SK-N-SH (cell line): ENCODE data around the gene RNGTT. TPM values are rescaled to one million over a fixed set of nuclear protein-coding genes. Genes with fewer than 3 reads are reported as not detected.

Experiments used
- CTCF ChIA-PET: fragments of 300-600, 350-600 bp; formaldehyde crosslinking; extraction: SDS; loops from one replicate; lab custom pipeline; 2021; lab: Yijun Ruan, JAX
- POLR2A ChIA-PET: fragments of 350-600 bp; sonication (Branson Sonifier 250); formaldehyde crosslinking; extraction: SDS; loops from one replicate; lab custom pipeline; 2020; ENCODE audit warnings: antibody characterized with exemption, inconsistent platforms; lab: Yijun Ruan, JAX
- DNase-seq: peaks from one replicate; pipeline ENCODE4 v3.0.0; 2012
- H2AFZ ChIP-seq: fragments of 200-600 bp; sonication (generic); 2 replicates; pipeline ENCODE4 v1.8.1; 2016; ENCODE audit warnings: antibody characterized with exemption, mild to moderate bottlenecking, low read depth
- H3F3A ChIP-seq: fragments of 200-600 bp; sonication (generic); replicated peaks from 2 replicates; pipeline ENCODE3; 2016; ENCODE audit warnings: antibody characterized with exemption, mild to moderate bottlenecking; ENCODE audit not compliant: insufficient read depth
- H3K27ac ChIP-seq, 2 experiments: fragments of 200-500 bp in 1 of 2; fragments of 200-600 bp in 1 of 2; sonication (Bioruptor generic) in 1 of 2; sonication (generic), shearing (Covaris generic) in 1 of 2; 2 replicates each; pipeline versions ENCODE4 v1.5.1 to v1.6.1; 2014 to 2016; ENCODE audit warnings: low read depth in 2 of 2, inconsistent platforms in 1 of 2, low read length in 1 of 2, mild to moderate bottlenecking in 1 of 2, mixed read lengths in 1 of 2
- H3K27me3 ChIP-seq: fragments of 200-600 bp; sonication (generic), shearing (Covaris generic); 2 replicates; pipeline ENCODE4 v1.6.1; 2016; ENCODE audit warnings: mixed run types; ENCODE audit not compliant: insufficient read depth
- H3K36me3 ChIP-seq, 2 experiments: fragments of 200-500 bp in 1 of 2; fragments of 200-600 bp in 1 of 2; sonication (Bioruptor generic) in 1 of 2; sonication (generic) in 1 of 2; replicated peaks in 1 of 2; 2 replicates each; pipeline versions ENCODE3 to v1.5.1; 2014 to 2016; ENCODE audit warnings: low read length in 1 of 2, mild to moderate bottlenecking in 1 of 2; ENCODE audit not compliant: insufficient read depth in 2 of 2, control insufficient read depth in 1 of 2
- H3K4me1 ChIP-seq, 2 experiments: fragments of 200-500 bp in 1 of 2; fragments of 200-600 bp in 1 of 2; sonication (Bioruptor generic) in 1 of 2; sonication (generic), shearing (Covaris generic) in 1 of 2; 2 replicates each; pipeline versions ENCODE4 v1.5.1 to v1.6.1; 2014 to 2016; ENCODE audit warnings: low read depth in 1 of 2, low read length in 1 of 2, mixed run types in 1 of 2; ENCODE audit not compliant: insufficient read depth in 2 of 2, control insufficient read depth in 1 of 2
- H3K4me2 ChIP-seq: fragments of 200-600 bp; sonication (generic), shearing (Covaris generic); 2 replicates; pipeline ENCODE4 v1.6.1; 2017; ENCODE audit warnings: mixed run types
- H3K4me3 ChIP-seq, 2 experiments: fragments of 200-500 bp in 1 of 2; fragments of 200-600 bp in 1 of 2; sonication (Bioruptor generic) in 1 of 2; sonication (generic), shearing (Covaris generic) in 1 of 2; 2 replicates each; pipeline versions ENCODE4 v1.5.1 to v1.8.1; 2014 to 2016; ENCODE audit warnings: low read depth in 2 of 2, inconsistent platforms in 1 of 2, low read length in 1 of 2, mild to moderate bottlenecking in 1 of 2, mixed read lengths in 1 of 2, moderate library complexity in 1 of 2
- H3K79me2 ChIP-seq: fragments of 200-600 bp; sonication (generic); 2 replicates; pipeline ENCODE4 v1.8.1; 2017; ENCODE audit warnings: mild to moderate bottlenecking; ENCODE audit not compliant: insufficient read depth
- H3K9ac ChIP-seq: fragments of 200-600 bp; sonication (generic); 2 replicates; pipeline ENCODE4 v1.6.1; 2017; ENCODE audit warnings: mixed run types
- H3K9me2 ChIP-seq: fragments of 200-600 bp; sonication (generic); 2 replicates; pipeline ENCODE4 v1.6.1; 2017; ENCODE audit warnings: mixed run types
- H3K9me3 ChIP-seq: fragments of 200-600 bp; sonication (generic); 2 replicates; pipeline ENCODE4 v1.6.1; 2017; ENCODE audit warnings: mixed run types, mild to moderate bottlenecking, moderate library complexity
- H4K20me1 ChIP-seq: fragments of 200-600 bp; sonication (generic); 2 replicates; pipeline ENCODE4 v1.6.1; 2017; ENCODE audit warnings: mild to moderate bottlenecking, mixed run types; ENCODE audit not compliant: insufficient read depth
- CHD2 ChIP-seq: fragments of 150-350 bp; IDR thresholded peaks from 2 replicates; pipeline ENCODE4 v1.6.1; 2018; ENCODE audit warnings: low read length; ENCODE audit not compliant: partially characterized antibody
- EP300 ChIP-seq, 2 experiments: IDR thresholded peaks; 2 replicates each; pipeline versions ENCODE4 v1.4.0 to v1.6.1; 2012; ENCODE audit warnings: borderline replicate concordance in 1 of 2, low read depth in 1 of 2, low read length in 1 of 2
- EZH2phosphoT487 ChIP-seq: fragments of 200-600 bp; sonication (generic); IDR thresholded peaks from 2 replicates; pipeline ENCODE4 v1.6.1; 2017; ENCODE audit warnings: low read depth, mixed run types, mild to moderate bottlenecking, antibody characterized with exemption, moderate library complexity, borderline replicate concordance
- GATA2 ChIP-seq: sonication (generic); formaldehyde crosslinking; IDR thresholded peaks from 2 replicates; pipeline ENCODE4 v1.5.0; 2020; ENCODE audit warnings: mild to moderate bottlenecking, missing genetic modification reagents
- NFIC ChIP-seq: IDR thresholded peaks from 2 replicates; pipeline ENCODE4 v1.4.0; 2012; ENCODE audit warnings: borderline replicate concordance
- RAD21 ChIP-seq: IDR thresholded peaks from 2 replicates; pipeline ENCODE4 v1.6.1; 2012; ENCODE audit warnings: mild to moderate bottlenecking, low read length
- RXRA ChIP-seq: IDR thresholded peaks from 2 replicates; pipeline ENCODE4 v1.4.0; 2012; ENCODE audit warnings: low read depth, mild to moderate bottlenecking, borderline replicate concordance
- TAF1 ChIP-seq: IDR thresholded peaks from 2 replicates; pipeline ENCODE4 v1.6.1; 2012; ENCODE audit warnings: low read depth, mild to moderate bottlenecking, low read length, moderate library complexity, borderline replicate concordance
- TCF12 ChIP-seq: IDR thresholded peaks from 2 replicates; pipeline ENCODE4 v1.4.0; 2012
- YY1 ChIP-seq: IDR thresholded peaks from 2 replicates; pipeline ENCODE4 v1.4.0; 2012; ENCODE audit warnings: low read depth, mild to moderate bottlenecking
- WGBS: methylation state at CpG from one replicate; pipeline ENCODE4 v1.1.6; 2017; ENCODE audit warnings: low lambda C conversion rate; 5-methylcytosine and 5-hydroxymethylcytosine counted together
- polyA plus RNA-seq, 3 experiments: library from polyadenylated mRNA; depleted of rRNA; stranded (reverse); fragments of >200 nt; gene quantifications; 2 replicates each; pipeline ENCODE4 v1.2.3, GENCODE V29; 2012
- TF ChIP-seq, protein P1 (sequence below): fragments of 150-350 bp; IDR thresholded peaks from 2 replicates; pipeline ENCODE4 v1.6.1; 2016; ENCODE audit warnings: mild to moderate bottlenecking, low read depth, low read length
- TF ChIP-seq, protein P2 (sequence below): fragments of 150-350 bp; IDR thresholded peaks from 2 replicates; pipeline ENCODE4 v1.6.1; 2017; ENCODE audit warnings: antibody characterized with exemption, low read length, low read depth, borderline replicate concordance
- TF ChIP-seq, protein P3 (sequence below): fragments of 200-600 bp; sonication (generic); IDR thresholded peaks from 2 replicates; pipeline ENCODE4 v1.6.1; 2017; ENCODE audit warnings: antibody characterized with exemption, mild to moderate bottlenecking, moderate library complexity
- TF ChIP-seq, protein P4 (sequence below): IDR thresholded peaks from 2 replicates; pipeline ENCODE4; 2012

Gene RNGTT
- polyA plus RNA-seq, 1 of the 3 experiments (the other 2 are of a cell fraction): 3.3 TPM

DNA sequence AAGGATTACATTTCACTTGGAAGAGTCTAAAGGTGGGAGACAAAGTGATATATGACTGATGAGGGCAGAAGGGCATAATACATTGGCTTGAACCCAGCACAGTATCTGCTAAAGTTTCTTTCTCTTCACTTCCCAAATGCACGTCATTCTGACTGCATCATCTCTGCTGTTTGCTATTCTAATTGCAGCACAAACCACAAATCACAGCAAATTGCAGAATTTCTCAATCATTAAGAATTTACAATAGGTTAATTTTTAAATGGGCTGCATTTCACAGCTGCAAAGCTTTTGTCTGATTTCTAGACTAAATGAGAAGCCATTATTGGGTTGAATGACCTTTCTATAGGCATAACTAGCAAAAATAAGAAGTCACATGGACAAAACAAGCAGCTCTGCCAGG is 337.0 kb downstream of the RNGTT start:
- Histone ChIP-seq H3K27me3 (no peaks in the 10 kb centered on the region), H3K9ac (no peak overlapping the region), H3K27ac (no peak overlapping the region), H3F3A (no peaks in the 10 kb centered on the region), H3K4me2 (no peak overlapping the region)
- CTCF ChIA-PET: no interaction called here
- no peak for DNase-seq
- no peak for TF ChIP-seq NFIC
- no peak for TF ChIP-seq RXRA
- TF ChIP-seq, protein P1, sequence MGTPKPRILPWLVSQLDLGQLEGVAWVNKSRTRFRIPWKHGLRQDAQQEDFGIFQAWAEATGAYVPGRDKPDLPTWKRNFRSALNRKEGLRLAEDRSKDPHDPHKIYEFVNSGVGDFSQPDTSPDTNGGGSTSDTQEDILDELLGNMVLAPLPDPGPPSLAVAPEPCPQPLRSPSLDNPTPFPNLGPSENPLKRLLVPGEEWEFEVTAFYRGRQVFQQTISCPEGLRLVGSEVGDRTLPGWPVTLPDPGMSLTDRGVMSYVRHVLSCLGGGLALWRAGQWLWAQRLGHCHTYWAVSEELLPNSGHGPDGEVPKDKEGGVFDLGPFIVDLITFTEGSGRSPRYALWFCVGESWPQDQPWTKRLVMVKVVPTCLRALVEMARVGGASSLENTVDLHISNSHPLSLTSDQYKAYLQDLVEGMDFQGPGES: no peak
- no peak for TF ChIP-seq EZH2phosphoT487
- TF ChIP-seq, protein P2, sequence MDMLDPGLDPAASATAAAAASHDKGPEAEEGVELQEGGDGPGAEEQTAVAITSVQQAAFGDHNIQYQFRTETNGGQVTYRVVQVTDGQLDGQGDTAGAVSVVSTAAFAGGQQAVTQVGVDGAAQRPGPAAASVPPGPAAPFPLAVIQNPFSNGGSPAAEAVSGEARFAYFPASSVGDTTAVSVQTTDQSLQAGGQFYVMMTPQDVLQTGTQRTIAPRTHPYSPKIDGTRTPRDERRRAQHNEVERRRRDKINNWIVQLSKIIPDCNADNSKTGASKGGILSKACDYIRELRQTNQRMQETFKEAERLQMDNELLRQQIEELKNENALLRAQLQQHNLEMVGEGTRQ: no peak
- no peak for TF ChIP-seq EP300 (IDR thresholded peaks at IDR 0.05; ENCODE audit: borderline replicate concordance in 1 of 2, low read depth in 1 of 2, low read length in 1 of 2)
- no peak for TF ChIP-seq TAF1
- TF ChIP-seq, protein P3, sequence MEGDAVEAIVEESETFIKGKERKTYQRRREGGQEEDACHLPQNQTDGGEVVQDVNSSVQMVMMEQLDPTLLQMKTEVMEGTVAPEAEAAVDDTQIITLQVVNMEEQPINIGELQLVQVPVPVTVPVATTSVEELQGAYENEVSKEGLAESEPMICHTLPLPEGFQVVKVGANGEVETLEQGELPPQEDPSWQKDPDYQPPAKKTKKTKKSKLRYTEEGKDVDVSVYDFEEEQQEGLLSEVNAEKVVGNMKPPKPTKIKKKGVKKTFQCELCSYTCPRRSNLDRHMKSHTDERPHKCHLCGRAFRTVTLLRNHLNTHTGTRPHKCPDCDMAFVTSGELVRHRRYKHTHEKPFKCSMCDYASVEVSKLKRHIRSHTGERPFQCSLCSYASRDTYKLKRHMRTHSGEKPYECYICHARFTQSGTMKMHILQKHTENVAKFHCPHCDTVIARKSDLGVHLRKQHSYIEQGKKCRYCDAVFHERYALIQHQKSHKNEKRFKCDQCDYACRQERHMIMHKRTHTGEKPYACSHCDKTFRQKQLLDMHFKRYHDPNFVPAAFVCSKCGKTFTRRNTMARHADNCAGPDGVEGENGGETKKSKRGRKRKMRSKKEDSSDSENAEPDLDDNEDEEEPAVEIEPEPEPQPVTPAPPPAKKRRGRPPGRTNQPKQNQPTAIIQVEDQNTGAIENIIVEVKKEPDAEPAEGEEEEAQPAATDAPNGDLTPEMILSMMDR: no peak
- TF ChIP-seq TCF12: no peak
- no peak for TF ChIP-seq GATA2
- TF ChIP-seq, protein P4, sequence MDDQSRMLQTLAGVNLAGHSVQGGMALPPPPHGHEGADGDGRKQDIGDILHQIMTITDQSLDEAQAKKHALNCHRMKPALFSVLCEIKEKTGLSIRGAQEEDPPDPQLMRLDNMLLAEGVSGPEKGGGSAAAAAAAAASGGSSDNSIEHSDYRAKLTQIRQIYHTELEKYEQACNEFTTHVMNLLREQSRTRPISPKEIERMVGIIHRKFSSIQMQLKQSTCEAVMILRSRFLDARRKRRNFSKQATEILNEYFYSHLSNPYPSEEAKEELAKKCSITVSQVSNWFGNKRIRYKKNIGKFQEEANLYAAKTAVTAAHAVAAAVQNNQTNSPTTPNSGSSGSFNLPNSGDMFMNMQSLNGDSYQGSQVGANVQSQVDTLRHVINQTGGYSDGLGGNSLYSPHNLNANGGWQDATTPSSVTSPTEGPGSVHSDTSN: no peak
- TF ChIP-seq RAD21: no peak
- TF ChIP-seq YY1: no peak
- no peak for TF ChIP-seq CHD2
- TF ChIP-seq, all 33 proteins: peak for 0
- no peaks in the 10 kb centered on the region for H3K9me3 ChIP-seq
- no peak overlapping the region for H2AFZ ChIP-seq
- H3K79me2 ChIP-seq: no peaks in the 10 kb centered on the region
- H3K4me3 ChIP-seq: no peak overlapping the region
- POLR2A ChIA-PET: no interaction called here
- H3K36me3 ChIP-seq: no peaks in the 10 kb centered on the region
- WGBS: 94% methylated on average over 1 of the region's 1 CpG
- H3K4me1 ChIP-seq: peaks cover 0 to 4% of the 10 kb centered on the region in 2 experiments; a peak in 1 of 4 replicates
- H4K20me1 ChIP-seq: no peaks in the 10 kb centered on the region
- no peaks in the 10 kb centered on the region for H3K9me2 ChIP-seq
